Uterus (tissue), 2 donors: Measurements from ENCODE around the gene TXN2.

Experiments
- POLR2A ChIP-seq, 2 donors: fragments of 450-650 bp; IDR thresholded peaks; one replicate each; pipeline ENCODE4 v1.6.1; 2016; ENCODE audit warnings: antibody characterized with exemption in 2 of 2, mild to moderate bottlenecking in 1 of 2, moderate library complexity in 1 of 2
- TF ChIP-seq, protein P1 (sequence below), 4 experiments: fragments of 200-600 bp in 2 of 4; fragments of 450-650 bp in 2 of 4; sonication (generic) in 2 of 4; IDR thresholded peaks; one replicate each; pipeline ENCODE4 v1.5.1; 2016 to 2019; ENCODE audit warnings: antibody characterized with exemption in 4 of 4, mild to moderate bottlenecking in 2 of 4, moderate library complexity in 1 of 4

DNA sequence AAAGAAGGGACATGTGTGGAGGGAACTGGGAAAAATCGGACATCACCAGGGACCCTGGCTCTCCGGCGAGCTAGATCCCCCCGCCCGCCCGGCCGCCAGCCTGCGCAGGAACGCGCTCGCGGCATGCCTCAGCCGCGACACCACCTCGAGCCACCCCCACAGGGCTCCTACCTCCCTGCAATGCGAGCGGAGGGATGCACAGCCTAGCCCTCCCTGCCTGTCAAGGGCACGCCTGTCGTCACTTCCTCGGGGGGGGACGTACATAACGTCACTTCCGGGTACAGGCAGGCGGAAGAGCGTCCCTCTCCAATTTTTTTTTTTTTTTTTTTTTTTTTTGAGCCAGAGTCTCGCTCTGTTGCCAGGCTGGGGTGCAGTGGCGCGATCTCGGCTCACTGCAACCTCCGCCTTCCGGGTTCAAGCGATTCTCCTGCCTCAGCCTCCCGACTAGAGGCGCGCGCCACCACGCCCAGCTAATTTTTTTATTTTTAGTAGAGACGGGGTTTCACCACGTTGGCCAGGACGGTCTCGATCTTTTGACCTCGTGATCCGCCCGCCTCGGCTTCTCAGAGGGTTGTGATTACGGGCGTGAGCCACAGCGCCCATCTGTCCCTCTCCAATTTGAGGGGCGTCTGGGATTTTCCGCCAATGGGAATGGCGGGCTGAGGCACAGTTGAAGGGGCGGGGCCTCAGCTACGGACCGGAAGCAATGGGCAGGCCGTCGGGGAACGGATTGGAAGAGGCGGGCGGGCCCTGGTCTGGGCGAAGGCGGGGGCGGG is at the start of gene TXN2:
- TF ChIP-seq, protein P1, sequence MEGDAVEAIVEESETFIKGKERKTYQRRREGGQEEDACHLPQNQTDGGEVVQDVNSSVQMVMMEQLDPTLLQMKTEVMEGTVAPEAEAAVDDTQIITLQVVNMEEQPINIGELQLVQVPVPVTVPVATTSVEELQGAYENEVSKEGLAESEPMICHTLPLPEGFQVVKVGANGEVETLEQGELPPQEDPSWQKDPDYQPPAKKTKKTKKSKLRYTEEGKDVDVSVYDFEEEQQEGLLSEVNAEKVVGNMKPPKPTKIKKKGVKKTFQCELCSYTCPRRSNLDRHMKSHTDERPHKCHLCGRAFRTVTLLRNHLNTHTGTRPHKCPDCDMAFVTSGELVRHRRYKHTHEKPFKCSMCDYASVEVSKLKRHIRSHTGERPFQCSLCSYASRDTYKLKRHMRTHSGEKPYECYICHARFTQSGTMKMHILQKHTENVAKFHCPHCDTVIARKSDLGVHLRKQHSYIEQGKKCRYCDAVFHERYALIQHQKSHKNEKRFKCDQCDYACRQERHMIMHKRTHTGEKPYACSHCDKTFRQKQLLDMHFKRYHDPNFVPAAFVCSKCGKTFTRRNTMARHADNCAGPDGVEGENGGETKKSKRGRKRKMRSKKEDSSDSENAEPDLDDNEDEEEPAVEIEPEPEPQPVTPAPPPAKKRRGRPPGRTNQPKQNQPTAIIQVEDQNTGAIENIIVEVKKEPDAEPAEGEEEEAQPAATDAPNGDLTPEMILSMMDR (IDR thresholded peaks at IDR 0.05), result peak in 2 of 4 experiments; percentile 14 to 25
- TF ChIP-seq POLR2A (IDR thresholded peaks at IDR 0.05), result peak; percentile 78 to 84
